Smooth muscle cell (in vitro differentiated cells): Measurements from ENCODE around the gene RBM23. TPM values are rescaled to one million over a fixed set of nuclear protein-coding genes. Genes with fewer than 3 reads are reported as not detected.
"Not testable (repeated sequence)": the region's sequence is repeated elsewhere in the genome, so short reads cannot be mapped to it uniquely, and the experiment has no call there.

Experiments
- DNase-seq: peaks from one replicate; lab custom pipeline; 2025; ENCODE audit not compliant: unreplicated experiment; lab: John Stamatoyannopoulos, UW
- H2AFZ ChIP-seq: fragments of 200-600 bp; sonication (generic); 2 replicates; pipeline ENCODE4 v1.6.0; 2016; ENCODE audit warnings: antibody characterized with exemption, low read depth, mild to moderate bottlenecking
- H3F3A ChIP-seq: fragments of 200-600 bp; sonication (generic); 2 replicates; pipeline ENCODE4 v1.6.0; 2017; ENCODE audit warnings: antibody characterized with exemption, low read depth
- H3K27ac ChIP-seq: fragments of 200-600 bp; sonication (generic); 2 replicates; pipeline ENCODE4 v1.5.1; 2016; ENCODE audit warnings: low read depth, mild to moderate bottlenecking
- H3K27me3 ChIP-seq: fragments of 200-600 bp; sonication (generic); 2 replicates; pipeline ENCODE4 v1.6.1; 2016; ENCODE audit warnings: low read depth, mild to moderate bottlenecking
- H3K36me3 ChIP-seq: fragments of 200-600 bp; sonication (generic); 2 replicates; pipeline ENCODE4 v1.5.1; 2016; ENCODE audit warnings: low read depth
- H3K4me1 ChIP-seq: fragments of 200-600 bp; sonication (generic); 2 replicates; pipeline ENCODE4 v1.5.1; 2016; ENCODE audit warnings: low read depth
- H3K4me2 ChIP-seq: fragments of 200-600 bp; sonication (generic); 2 replicates; pipeline ENCODE4 v1.6.0; 2016; ENCODE audit warnings: mild to moderate bottlenecking
- H3K4me3 ChIP-seq: fragments of 200-600 bp; sonication (generic); 2 replicates; pipeline ENCODE4 v1.5.1; 2016; ENCODE audit warnings: mild to moderate bottlenecking
- H3K79me2 ChIP-seq: fragments of 200-600 bp; sonication (generic); 2 replicates; pipeline ENCODE4 v1.6.0; 2016; ENCODE audit warnings: low read depth, mild to moderate bottlenecking
- H3K9ac ChIP-seq: fragments of 200-600 bp; sonication (generic); 2 replicates; pipeline ENCODE4 v1.6.0; 2016; ENCODE audit warnings: low read depth
- H3K9me3 ChIP-seq: fragments of 200-600 bp; sonication (generic); replicated peaks from 2 replicates; pipeline ENCODE4 v1.5.1; 2016; ENCODE audit warnings: low read depth
- H4K20me1 ChIP-seq: fragments of 200-600 bp; sonication (generic); 2 replicates; pipeline ENCODE4 v1.6.0; 2016; ENCODE audit warnings: low read depth
- CTCF ChIP-seq: fragments of 200-600 bp; sonication (generic); IDR thresholded peaks from 2 replicates; pipeline ENCODE4 v1.5.1; 2017; ENCODE audit warnings: borderline replicate concordance, mild to moderate bottlenecking, antibody characterized with exemption; ENCODE audit not compliant: insufficient read depth, poor library complexity, severe bottlenecking
- WGBS: methylation state at CpG from one replicate; pipeline ENCODE4 v1.1.7; 2016; ENCODE audit warnings: low lambda C conversion rate; 5-methylcytosine and 5-hydroxymethylcytosine counted together
- polyA plus RNA-seq: library from polyadenylated mRNA; unstranded; fragments of >200 nt; fragmentation: Nextera tagmentation; extraction: Ambion mirVana; gene quantifications from 2 replicates; pipeline ENCODE4 v1.2.1, GENCODE V29; 2016
- total RNA-seq: library from RNA; depleted of rRNA; stranded (reverse); fragments of >200 nt; gene quantifications from 2 replicates; pipeline ENCODE4 v1.2.3, GENCODE V29; 2014

The RBM23 gene
- total and polyA plus RNA-seq, 2 experiments from 2014 or later = 59.3 to 112 TPM

GRCh38 chr14:22866874-22867273 lies 52.1 kb downstream of the RBM23 start:
- H3K36me3 ChIP-seq = no peaks in the 10 kb centered on the region
- no peaks in the 10 kb centered on the region for H4K20me1 ChIP-seq
- no peak overlapping the region for H3K9ac ChIP-seq
- H3K4me3 ChIP-seq = no peak overlapping the region
- peaks cover 6% of the 10 kb centered on the region for H3K4me1 ChIP-seq
- TF ChIP-seq CTCF = no peak
- no peaks in the 10 kb centered on the region for H3K79me2 ChIP-seq
- DNase-seq = no peak
- WGBS = 97% methylated on average over 5 of the region's 5 CpGs
- no peak overlapping the region for H2AFZ ChIP-seq
- H3K27me3 ChIP-seq = no peaks in the 10 kb centered on the region
- H3F3A ChIP-seq = peaks cover 11% of the 10 kb centered on the region
- no peak overlapping the region for H3K4me2 ChIP-seq
- no peak overlapping the region for H3K27ac ChIP-seq
- no peaks in the 10 kb centered on the region for H3K9me3 ChIP-seq

GRCh38 chr14:22865424-22866405 lies 53.2 kb downstream of the RBM23 start:
- no peaks in the 10 kb centered on the region for H3K79me2 ChIP-seq
- H3K36me3 ChIP-seq = no peaks in the 10 kb centered on the region
- H3K4me3 ChIP-seq = no peak overlapping the region
- peak; percentile 22 for TF ChIP-seq CTCF
- H3K27ac ChIP-seq = no peak overlapping the region
- no peak overlapping the region for H3K4me2 ChIP-seq
- DNase-seq = no peak
- no peaks in the 10 kb centered on the region for H3K27me3 ChIP-seq
- 68% methylated on average over 6 of the region's 6 CpGs for WGBS
- no peak overlapping the region for H2AFZ ChIP-seq
- H3K9me3 ChIP-seq = no peaks in the 10 kb centered on the region
- H4K20me1 ChIP-seq = no peaks in the 10 kb centered on the region
- peaks cover 7% of the 10 kb centered on the region for H3F3A ChIP-seq
- peaks cover 3% of the 10 kb centered on the region for H3K4me1 ChIP-seq
- no peak overlapping the region for H3K9ac ChIP-seq

- Histone ChIP-seq H3K36me3 (no peaks in the 10 kb centered on the region), H3K9me3 (no peaks in the 10 kb centered on the region), H3F3A (no peaks in the 10 kb centered on the region), H3K27ac (no peak overlapping the region), H4K20me1 (no peaks in the 10 kb centered on the region), H3K27me3 (no peaks in the 10 kb centered on the region), H3K4me2 (no peak overlapping the region), H2AFZ (no peak overlapping the region), H3K79me2 (no peaks in the 10 kb centered on the region), H3K4me3 (no peak overlapping the region), H3K4me1 (no peaks in the 10 kb centered on the region), H3K9ac (no peak overlapping the region)
- DNase-seq = no peak
- TF ChIP-seq CTCF = no peak
- WGBS = 88% methylated on average over 4 of the region's 4 CpGs
These were observed 54.0 kb downstream of the RBM23 start for GRCh38 chr14:22864979-22865378.

- H3K9ac ChIP-seq = no peak overlapping the region
- TF ChIP-seq CTCF = no peak
These were observed 57.3 kb downstream of the RBM23 start for GRCh38 chr14:22861651-22862050.

GRCh38 chr14:22860377-22860776 lies 58.6 kb downstream of the RBM23 start:
- WGBS = 92% methylated on average over 3 of the region's 3 CpGs

More at GRCh38 chr14:22861651-22862050, 57.3 kb downstream of the RBM23 start:
- Histone ChIP-seq H2AFZ (no peak overlapping the region), H3K4me2 (no peak overlapping the region), H3K27me3 (no peaks in the 10 kb centered on the region), H3K9me3 (no peaks in the 10 kb centered on the region), H3K79me2 (no peaks in the 10 kb centered on the region), H3K4me3 (no peak overlapping the region), H4K20me1 (no peaks in the 10 kb centered on the region), H3F3A (no peaks in the 10 kb centered on the region), H3K36me3 (no peaks in the 10 kb centered on the region), H3K4me1 (no peaks in the 10 kb centered on the region), H3K27ac (no peak overlapping the region)
- DNase-seq = no peak

More at GRCh38 chr14:22860377-22860776, 58.6 kb downstream of the RBM23 start:
- not testable (repeated sequence) for H3K79me2 ChIP-seq, H3F3A ChIP-seq, H3K4me2 ChIP-seq, H2AFZ ChIP-seq, DNase-seq, H3K27me3 ChIP-seq, H4K20me1 ChIP-seq, H3K4me1 ChIP-seq, H3K4me3 ChIP-seq, H3K36me3 ChIP-seq, H3K9me3 ChIP-seq, H3K27ac ChIP-seq, H3K9ac ChIP-seq
